Endothelial cell (in vitro differentiated cells): ENCODE data around the gene KCNMB4. TPM values are rescaled to one million over a fixed set of nuclear protein-coding genes. Genes with fewer than 3 reads are reported as not detected.
"Not testable (repeated sequence)": the region's sequence is repeated elsewhere in the genome, so short reads cannot be mapped to it uniquely, and the experiment has no call there.

Experiments
- DNase-seq: peaks from one replicate; pipeline ENCODE4 v3.0.0; 2021; ENCODE audit warnings: low spot score
- H3K27ac Mint-ChIP-seq: one replicate; pipeline ENCODE4 v1.8.0; 2021; ENCODE audit warnings: mixed read lengths, inconsistent platforms; ENCODE audit not compliant: unreplicated experiment
- H3K27me3 Mint-ChIP-seq: one replicate; pipeline ENCODE4 v1.8.0; 2021; ENCODE audit warnings: mild to moderate bottlenecking, moderate library complexity, mixed read lengths, inconsistent platforms; ENCODE audit not compliant: unreplicated experiment
- H3K36me3 Mint-ChIP-seq: one replicate; pipeline ENCODE4 v1.8.0; 2021; ENCODE audit warnings: mild to moderate bottlenecking, low read depth, mixed read lengths, inconsistent platforms; ENCODE audit not compliant: unreplicated experiment
- H3K4me1 Mint-ChIP-seq: one replicate; pipeline ENCODE4 v1.8.0; 2021; ENCODE audit warnings: mild to moderate bottlenecking, mixed read lengths, inconsistent platforms; ENCODE audit not compliant: unreplicated experiment
- H3K4me3 Mint-ChIP-seq: one replicate; pipeline ENCODE4 v1.8.0; 2021; ENCODE audit warnings: mild to moderate bottlenecking, mixed read lengths, inconsistent platforms; ENCODE audit not compliant: unreplicated experiment
- H3K9me3 Mint-ChIP-seq: one replicate; pipeline ENCODE4 v1.8.0; 2021; ENCODE audit warnings: mixed read lengths, inconsistent platforms; ENCODE audit not compliant: unreplicated experiment
- CTCF ChIP-seq: fragments of 200-600 bp; sonication (generic); IDR thresholded peaks from one replicate; pipeline ENCODE4 v1.5.0; 2021; ENCODE audit warnings: antibody characterized with exemption; ENCODE audit not compliant: unreplicated experiment
- total RNA-seq: library from RNA; stranded (reverse); fragmentation: NEBNext Ultra II Directional; extraction: Animal tissue kit (Norgen Biotek cat#: 25700); gene quantifications from one replicate; pipeline ENCODE4 v1.2.1, GENCODE V29; 2021; ENCODE audit not compliant: unreplicated experiment

The KCNMB4 gene
- total RNA-seq, 1 donor from 2014 or later: 17.4 TPM

- no peak overlapping the region for H3K4me3 Mint-ChIP-seq
- no peak for DNase-seq
- no peaks in the 10 kb centered on the region for H3K4me1 Mint-ChIP-seq
- H3K27me3 Mint-ChIP-seq: peaks cover 4% of the 10 kb centered on the region
- peaks cover 6% of the 10 kb centered on the region for H3K9me3 Mint-ChIP-seq
- no peak for TF ChIP-seq CTCF
- peaks cover 30% of the 10 kb centered on the region for H3K36me3 Mint-ChIP-seq
- no peak overlapping the region for H3K27ac Mint-ChIP-seq
Observed at GRCh38 chr12:70386771-70387170, 20.7 kb downstream of the KCNMB4 start.

DNA sequence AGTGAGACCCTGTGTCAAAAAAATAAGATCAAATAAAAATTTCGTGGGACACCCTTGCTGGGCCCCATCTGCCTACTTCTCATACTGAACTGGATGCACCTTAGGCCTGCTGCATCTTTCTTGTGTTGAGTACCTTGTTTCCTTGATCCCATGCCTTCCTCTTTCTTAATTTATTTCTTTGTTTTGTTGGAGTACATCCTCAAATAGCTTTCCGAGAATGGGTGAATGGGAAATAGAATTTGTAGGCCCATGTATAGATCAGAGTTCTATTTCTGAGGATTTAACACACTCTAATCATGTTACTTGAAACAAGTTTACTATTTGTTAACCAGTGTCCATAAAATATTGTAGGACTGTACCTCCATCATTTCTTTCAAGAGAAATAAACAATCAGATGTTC, 23.6 kb downstream of the KCNMB4 start:
- H3K27me3 Mint-ChIP-seq: peaks cover 4% of the 10 kb centered on the region
- no peak overlapping the region for H3K27ac Mint-ChIP-seq
- DNase-seq: no peak
- peaks cover 4% of the 10 kb centered on the region for H3K4me1 Mint-ChIP-seq
- H3K9me3 Mint-ChIP-seq: peaks cover 6% of the 10 kb centered on the region
- no peak for TF ChIP-seq CTCF
- peak overlapping the region; percentile 33 for H3K4me3 Mint-ChIP-seq
- H3K36me3 Mint-ChIP-seq: peaks cover 31% of the 10 kb centered on the region

DNA sequence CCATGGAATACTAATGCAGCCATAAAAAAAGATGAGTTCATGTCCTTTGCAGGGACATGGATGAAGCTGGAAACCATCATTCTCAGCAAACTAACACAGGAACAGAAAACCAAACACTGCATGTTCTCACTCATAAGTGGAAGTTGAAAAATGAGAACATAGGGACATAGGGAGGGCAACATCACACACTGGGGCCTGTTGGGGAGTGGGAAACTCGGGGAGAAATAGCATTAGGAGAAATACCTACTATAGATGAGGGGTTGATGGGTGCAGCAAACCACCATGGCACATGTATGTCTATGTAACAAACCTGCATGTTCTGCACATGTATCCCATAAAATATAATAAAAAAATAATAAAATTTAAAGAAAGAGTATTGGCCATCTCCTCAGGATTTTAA, 26.5 kb downstream of the KCNMB4 start:
- H3K4me1 Mint-ChIP-seq, H3K9me3 Mint-ChIP-seq, H3K4me3 Mint-ChIP-seq, DNase-seq, H3K27me3 Mint-ChIP-seq, H3K27ac Mint-ChIP-seq: not testable (repeated sequence)
- H3K36me3 Mint-ChIP-seq: peaks cover 28% of the 10 kb centered on the region

DNA sequence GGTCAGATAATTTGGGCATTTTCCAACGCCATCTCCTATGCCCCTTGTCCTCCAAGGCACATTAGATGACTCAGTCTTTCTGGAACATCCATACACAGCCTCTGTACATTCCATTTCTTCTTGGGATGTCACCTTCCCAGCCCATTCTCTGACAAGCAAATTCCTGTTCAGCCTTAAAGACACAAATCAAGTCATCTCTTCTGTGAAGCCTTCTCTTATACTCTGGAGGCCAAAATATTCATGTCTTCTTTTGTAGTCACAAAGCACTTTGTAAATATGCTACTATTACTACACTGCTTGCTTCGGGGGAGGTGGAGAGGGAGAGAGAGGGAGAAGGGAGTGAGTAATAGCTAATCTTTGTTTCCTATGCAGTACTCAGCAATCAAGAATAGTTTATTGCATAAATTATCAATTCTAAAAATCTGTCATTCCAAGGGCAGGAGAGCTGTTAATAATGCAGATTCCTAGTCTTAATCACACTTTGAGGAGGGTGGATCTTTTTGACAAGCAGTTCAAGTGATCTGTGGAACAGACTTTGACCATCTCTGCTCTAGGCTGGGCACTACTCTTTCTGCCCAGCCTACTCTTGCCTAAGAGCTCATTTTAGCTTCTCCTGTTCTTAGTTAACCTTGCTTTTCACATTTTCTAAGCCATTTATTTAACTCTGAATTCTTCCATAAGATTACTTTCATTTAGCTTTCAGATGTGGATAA, 27.9 kb downstream of the KCNMB4 start:
- Mint-ChIP-seq H3K4me3 (no peak overlapping the region), H3K4me1 (peaks cover 4% of the 10 kb centered on the region), H3K36me3 (peaks cover 22% of the 10 kb centered on the region), H3K27me3 (peaks cover 2% of the 10 kb centered on the region), H3K27ac (no peak overlapping the region), H3K9me3 (peaks cover 6% of the 10 kb centered on the region)
- no peak for DNase-seq
- TF ChIP-seq CTCF: no peak

DNA sequence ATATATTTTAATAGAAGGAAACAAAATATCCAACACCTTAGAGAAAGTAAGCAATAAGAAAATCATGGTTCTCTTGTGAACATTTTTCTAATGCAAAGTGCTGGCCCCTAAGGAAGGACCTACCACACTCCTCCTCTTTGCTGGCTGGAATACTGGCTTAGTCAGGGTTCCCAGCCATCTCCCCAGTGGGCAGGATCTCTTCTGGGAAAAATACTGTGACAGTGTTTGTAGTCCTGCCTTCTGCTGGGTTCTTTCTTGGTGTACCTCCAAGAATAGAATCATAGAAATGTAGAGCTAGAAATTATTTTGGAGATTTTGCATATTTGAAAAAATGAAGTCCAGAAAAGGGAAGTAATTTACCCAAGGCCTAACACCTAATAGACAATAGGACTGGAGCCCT, 31.9 kb downstream of the KCNMB4 start:
- no peak overlapping the region for H3K27ac Mint-ChIP-seq
- DNase-seq: no peak
- TF ChIP-seq CTCF: no peak
- H3K4me3 Mint-ChIP-seq: no peak overlapping the region
- peaks cover 18% of the 10 kb centered on the region for H3K36me3 Mint-ChIP-seq
- no peaks in the 10 kb centered on the region for H3K9me3 Mint-ChIP-seq
- H3K4me1 Mint-ChIP-seq: no peaks in the 10 kb centered on the region
- no peaks in the 10 kb centered on the region for H3K27me3 Mint-ChIP-seq
